H9 (cell line): ENCODE results near the gene KIF26B. TPM values are rescaled to one million over a fixed set of nuclear protein-coding genes. Genes with fewer than 3 reads are reported as not detected.

Experiments used
- DNase-seq: peaks from one replicate; pipeline ENCODE4 v3.0.0-alpha.2; 2017
- H2AFZ ChIP-seq: one replicate; pipeline ENCODE4 v1.6.1; 2013; ENCODE audit warnings: mild to moderate bottlenecking, low read length, control low read depth, moderate library complexity
- H2AK5ac ChIP-seq: 2 replicates; pipeline ENCODE4 v1.6.1; 2013; ENCODE audit warnings: low read length, control low read depth, mixed read lengths; ENCODE audit not compliant: insufficient read length
- H2BK120ac ChIP-seq: one replicate; pipeline ENCODE4 v1.6.1; 2013; ENCODE audit warnings: low read depth, mild to moderate bottlenecking, low read length, control low read depth, inconsistent platforms; ENCODE audit not compliant: poor library complexity, severe bottlenecking
- H2BK12ac ChIP-seq: 2 replicates; pipeline ENCODE4 v1.6.1; 2013; ENCODE audit warnings: low read length, control low read depth, mixed read lengths, low read depth; ENCODE audit not compliant: insufficient read length
- H2BK15ac ChIP-seq: 2 replicates; pipeline ENCODE4 v1.6.1; 2013; ENCODE audit warnings: low read depth, low read length, control low read depth
- H2BK20ac ChIP-seq: one replicate; pipeline ENCODE4 v1.6.1; 2013; ENCODE audit warnings: low read depth, mild to moderate bottlenecking, low read length, control low read depth, inconsistent platforms; ENCODE audit not compliant: poor library complexity, severe bottlenecking
- H2BK5ac ChIP-seq: 2 replicates; pipeline ENCODE4 v1.6.1; 2013; ENCODE audit warnings: low read length, control low read depth, mixed read lengths; ENCODE audit not compliant: insufficient read length
- H3K14ac ChIP-seq: 2 replicates; pipeline ENCODE4 v1.6.1; 2013; ENCODE audit warnings: low read length, control low read depth; ENCODE audit not compliant: insufficient read depth
- H3K18ac ChIP-seq: 2 replicates; pipeline ENCODE4 v1.6.1; 2013; ENCODE audit warnings: low read depth, mild to moderate bottlenecking, mixed read lengths, low read length, control low read depth; ENCODE audit not compliant: insufficient read length
- H3K23ac ChIP-seq: 2 replicates; pipeline ENCODE4 v1.6.1; 2013; ENCODE audit warnings: low read length, control low read depth, mixed read lengths, low read depth; ENCODE audit not compliant: insufficient read length
- H3K23me2 ChIP-seq: 2 replicates; pipeline ENCODE4 v1.6.1; 2013; ENCODE audit warnings: low read depth, mild to moderate bottlenecking, mixed read lengths, low read length, control low read depth; ENCODE audit not compliant: insufficient read length, poor library complexity, severe bottlenecking
- H3K27ac ChIP-seq: 2 replicates; pipeline ENCODE4 v1.5.1; 2013; ENCODE audit warnings: low read length, control low read depth, mixed read lengths, low read depth; ENCODE audit not compliant: insufficient read length
- H3K27me3 ChIP-seq: 2 replicates; pipeline ENCODE4 v1.6.1; 2013; ENCODE audit warnings: low read length, control low read depth, inconsistent platforms; ENCODE audit not compliant: insufficient read depth
- H3K4ac ChIP-seq: 2 replicates; pipeline ENCODE4 v1.6.1; 2013; ENCODE audit warnings: low read depth, mild to moderate bottlenecking, control low read depth, inconsistent platforms, low read length, moderate library complexity
- H3K4me1 ChIP-seq: 2 replicates; pipeline ENCODE4 v1.6.1; 2013; ENCODE audit warnings: low read length, control low read depth, inconsistent platforms; ENCODE audit not compliant: insufficient read depth
- H3K4me2 ChIP-seq: 2 replicates; pipeline ENCODE4 v1.6.1; 2013; ENCODE audit warnings: low read length, control low read depth, mixed read lengths; ENCODE audit not compliant: insufficient read length, insufficient read depth
- H3K56ac ChIP-seq: 2 replicates; pipeline ENCODE4 v1.6.1; 2013; ENCODE audit warnings: low read depth, mild to moderate bottlenecking, mixed read lengths, low read length, control low read depth; ENCODE audit not compliant: insufficient read length
- H3K79me1 ChIP-seq: 2 replicates; pipeline ENCODE4 v1.6.1; 2013; ENCODE audit warnings: low read depth, mild to moderate bottlenecking, moderate library complexity, low read length, control low read depth, inconsistent platforms; ENCODE audit not compliant: insufficient read depth, poor library complexity, severe bottlenecking
- H3K79me2 ChIP-seq: 2 replicates; pipeline ENCODE4 v1.6.1; 2013; ENCODE audit warnings: low read length, control low read depth, inconsistent platforms; ENCODE audit not compliant: insufficient read depth
- H3K9ac ChIP-seq: 2 replicates; pipeline ENCODE4 v1.6.1; 2013; ENCODE audit warnings: low read length, control low read depth, mixed read lengths; ENCODE audit not compliant: insufficient read length; ENCODE audit errors: extremely low read depth
- H3K9me3 ChIP-seq: one replicate; pipeline ENCODE4 v1.6.1; 2013; ENCODE audit warnings: low read depth, low read length, inconsistent platforms; ENCODE audit not compliant: control insufficient read depth
- H3T11ph ChIP-seq: one replicate; pipeline ENCODE4 v1.6.1; 2013; ENCODE audit warnings: mild to moderate bottlenecking, low read length, control low read depth, inconsistent platforms
- H4K20me1 ChIP-seq: one replicate; pipeline ENCODE4 v1.6.1; 2013; ENCODE audit not compliant: control insufficient read depth, insufficient read length, insufficient read depth
- H4K5ac ChIP-seq: 2 replicates; pipeline ENCODE4 v1.6.1; 2013; ENCODE audit warnings: low read depth, mild to moderate bottlenecking, mixed read lengths, low read length, control low read depth; ENCODE audit not compliant: insufficient read length
- H4K8ac ChIP-seq: replicated peaks from 2 replicates; pipeline ENCODE4 v1.6.1; 2013; ENCODE audit warnings: low read length, control low read depth, mixed read lengths, low read depth; ENCODE audit not compliant: insufficient read length
- H4K91ac ChIP-seq: 2 replicates; pipeline ENCODE4 v1.6.1; 2013; ENCODE audit warnings: low read depth, mild to moderate bottlenecking, moderate library complexity, mixed read lengths, low read length, control low read depth; ENCODE audit not compliant: insufficient read length
- H3K27ac Mint-ChIP-seq, 3 experiments: 2 replicates in 2 of 3; 3 replicates in 1 of 3; pipeline ENCODE4 v1.8.0; 2020 to 2021; ENCODE audit warnings: mixed read lengths in 3 of 3, mild to moderate bottlenecking in 1 of 3, moderate library complexity in 1 of 3
- H3K27me3 Mint-ChIP-seq: 2 replicates; pipeline ENCODE4 v1.8.0; 2021; ENCODE audit warnings: low read depth, mild to moderate bottlenecking, moderate library complexity, mixed read lengths
- H3K36me3 Mint-ChIP-seq, 3 experiments: 2 replicates in 2 of 3; 3 replicates in 1 of 3; pipeline ENCODE4 v1.8.0; 2020 to 2021; ENCODE audit warnings: low read depth in 3 of 3, mixed read lengths in 3 of 3; ENCODE audit not compliant: insufficient read depth in 1 of 3
- H3K4me1 Mint-ChIP-seq, 2 experiments: 2 replicates each; pipeline ENCODE4 v1.8.0; 2020; ENCODE audit warnings: mixed read lengths in 2 of 2
- H3K4me3 Mint-ChIP-seq, 2 experiments: 2 replicates in 1 of 2; 3 replicates in 1 of 2; pipeline ENCODE4 v1.8.0; 2020 to 2021; ENCODE audit warnings: mild to moderate bottlenecking in 2 of 2, mixed read lengths in 2 of 2, moderate library complexity in 1 of 2
- H3K9me3 Mint-ChIP-seq, 2 experiments: 2 replicates in 1 of 2; 3 replicates in 1 of 2; pipeline ENCODE4 v1.8.0; 2020; ENCODE audit warnings: mild to moderate bottlenecking in 2 of 2, mixed read lengths in 2 of 2, moderate library complexity in 1 of 2
- WGBS: extraction: QIAGEN DNeasy Blood & Tissue Kit; methylation state at CpG from one replicate; pipeline ENCODE4 v1.1.7; 2013; ENCODE audit warnings: missing lambda C conversion rate, low lambda C conversion rate, mixed read lengths; ENCODE audit not compliant: insufficient read length; ENCODE audit errors: extremely low coverage; 5-methylcytosine and 5-hydroxymethylcytosine counted together
- total RNA-seq: library from RNA; stranded (reverse); gene quantifications from 2 replicates; pipeline ENCODE4 v1.2.1, GENCODE V29; 2021
- TF ChIP-seq, protein P1 (sequence below): fragments of 200-600 bp; sonication (generic); conservative IDR thresholded peaks from 3 replicates; pipeline ENCODE4 v1.8.0; 2021; ENCODE audit warnings: antibody characterized with exemption, mild to moderate bottlenecking

Gene KIF26B
- total RNA-seq, 1 experiment from 2014 or later = 0.13 TPM

DNA sequence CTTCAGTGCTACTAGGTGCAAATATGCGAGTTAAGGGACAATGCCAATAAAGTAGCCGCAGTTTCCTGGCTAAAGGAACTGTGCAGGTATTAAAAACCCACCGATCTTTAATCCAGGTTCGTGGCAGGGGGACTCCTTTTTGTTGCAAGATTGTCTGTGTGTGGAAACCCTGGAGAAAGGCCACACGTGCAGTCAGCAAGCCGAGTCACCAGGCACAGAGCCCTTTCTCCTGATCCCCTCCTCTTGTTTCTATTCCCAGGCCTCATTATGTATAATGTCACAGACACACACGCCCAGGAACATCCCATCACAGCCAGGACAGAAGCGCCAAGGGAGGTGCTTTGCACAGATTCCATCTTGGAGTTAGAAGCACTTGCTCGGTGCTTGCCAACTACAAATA, 528.9 kb downstream of the KIF26B start:
- Histone ChIP-seq H4K5ac (no peak overlapping the region), H2BK15ac (no peak overlapping the region), H3K4ac (no peak overlapping the region), H2BK12ac (no peak overlapping the region), H2BK5ac (no peak overlapping the region), H3K9me3 (no peaks in the 10 kb centered on the region), H3K27ac (no peak overlapping the region), H3K56ac (no peak overlapping the region), H2AFZ (no peak overlapping the region), H3K9ac (no peak overlapping the region), H2BK20ac (no peak overlapping the region), H4K20me1 (no peaks in the 10 kb centered on the region), H4K8ac (no peak overlapping the region), H3K79me1 (no peaks in the 10 kb centered on the region), H3K14ac (no peak overlapping the region), H2BK120ac (no peak overlapping the region), H4K91ac (no peak overlapping the region), H3K23me2 (no peaks in the 10 kb centered on the region), H3K4me2 (no peak overlapping the region), H3K23ac (no peak overlapping the region), H3K18ac (no peak overlapping the region), H3T11ph (no peak overlapping the region), H3K4me1 (no peaks in the 10 kb centered on the region), H3K27me3 (no peaks in the 10 kb centered on the region), H2AK5ac (no peak overlapping the region), H3K79me2 (no peaks in the 10 kb centered on the region)
- Mint-ChIP-seq H3K9me3 (no peaks in the 10 kb centered on the region), H3K27ac (no peak overlapping the region), H3K4me3 (no peak overlapping the region), H3K4me1 (peaks cover 2 to 4% of the 10 kb centered on the region in 2 experiments; a peak in 2 of 4 replicates), H3K36me3 (no peaks in the 10 kb centered on the region), H3K27me3 (peaks cover 20% of the 10 kb centered on the region)
- no peak for DNase-seq
- WGBS = no CpG with 5 or more reads among the region's 9 CpGs
- TF ChIP-seq, protein P1, sequence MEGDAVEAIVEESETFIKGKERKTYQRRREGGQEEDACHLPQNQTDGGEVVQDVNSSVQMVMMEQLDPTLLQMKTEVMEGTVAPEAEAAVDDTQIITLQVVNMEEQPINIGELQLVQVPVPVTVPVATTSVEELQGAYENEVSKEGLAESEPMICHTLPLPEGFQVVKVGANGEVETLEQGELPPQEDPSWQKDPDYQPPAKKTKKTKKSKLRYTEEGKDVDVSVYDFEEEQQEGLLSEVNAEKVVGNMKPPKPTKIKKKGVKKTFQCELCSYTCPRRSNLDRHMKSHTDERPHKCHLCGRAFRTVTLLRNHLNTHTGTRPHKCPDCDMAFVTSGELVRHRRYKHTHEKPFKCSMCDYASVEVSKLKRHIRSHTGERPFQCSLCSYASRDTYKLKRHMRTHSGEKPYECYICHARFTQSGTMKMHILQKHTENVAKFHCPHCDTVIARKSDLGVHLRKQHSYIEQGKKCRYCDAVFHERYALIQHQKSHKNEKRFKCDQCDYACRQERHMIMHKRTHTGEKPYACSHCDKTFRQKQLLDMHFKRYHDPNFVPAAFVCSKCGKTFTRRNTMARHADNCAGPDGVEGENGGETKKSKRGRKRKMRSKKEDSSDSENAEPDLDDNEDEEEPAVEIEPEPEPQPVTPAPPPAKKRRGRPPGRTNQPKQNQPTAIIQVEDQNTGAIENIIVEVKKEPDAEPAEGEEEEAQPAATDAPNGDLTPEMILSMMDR = no peak
